Measurements from ENCODE around the gene HES1.
"Not testable (repeated sequence)": the region's sequence is repeated elsewhere in the genome, so short reads cannot be mapped to it uniquely, and the experiment has no call there.

HES1 gene, protein sequence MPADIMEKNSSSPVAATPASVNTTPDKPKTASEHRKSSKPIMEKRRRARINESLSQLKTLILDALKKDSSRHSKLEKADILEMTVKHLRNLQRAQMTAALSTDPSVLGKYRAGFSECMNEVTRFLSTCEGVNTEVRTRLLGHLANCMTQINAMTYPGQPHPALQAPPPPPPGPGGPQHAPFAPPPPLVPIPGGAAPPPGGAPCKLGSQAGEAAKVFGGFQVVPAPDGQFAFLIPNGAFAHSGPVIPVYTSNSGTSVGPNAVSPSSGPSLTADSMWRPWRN

DNA sequence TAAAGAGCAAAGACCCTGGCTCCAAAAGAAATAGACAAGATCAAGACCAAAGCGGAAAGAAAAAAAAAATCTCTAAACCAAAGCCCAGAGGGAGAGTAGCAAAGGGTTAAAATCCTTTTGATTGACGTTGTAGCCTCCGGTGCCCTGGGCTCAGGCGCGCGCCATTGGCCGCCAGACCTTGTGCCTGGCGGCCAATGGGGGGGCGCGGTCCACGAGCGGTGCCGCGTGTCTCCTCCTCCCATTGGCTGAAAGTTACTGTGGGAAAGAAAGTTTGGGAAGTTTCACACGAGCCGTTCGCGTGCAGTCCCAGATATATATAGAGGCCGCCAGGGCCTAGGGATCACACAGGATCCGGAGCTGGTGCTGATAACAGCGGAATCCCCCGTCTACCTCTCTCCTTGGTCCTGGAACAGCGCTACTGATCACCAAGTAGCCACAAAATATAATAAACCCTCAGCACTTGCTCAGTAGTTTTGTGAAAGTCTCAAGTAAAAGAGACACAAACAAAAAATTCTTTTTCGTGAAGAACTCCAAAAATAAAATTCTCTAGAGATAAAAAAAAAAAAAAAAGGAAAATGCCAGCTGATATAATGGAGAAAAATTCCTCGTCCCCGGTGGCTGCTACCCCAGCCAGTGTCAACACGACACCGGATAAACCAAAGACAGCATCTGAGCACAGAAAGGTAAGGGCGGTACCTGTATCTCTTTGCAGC is at the start of gene HES1:
TSS of gene HES1 (plus strand) at position 343 of the 713 bp plus-strand sequence. CDS start at position 576, 233 bp downstream.
- no peak for DNase-seq (ENCODE audit: low read depth in 3 of 3)

DNA sequence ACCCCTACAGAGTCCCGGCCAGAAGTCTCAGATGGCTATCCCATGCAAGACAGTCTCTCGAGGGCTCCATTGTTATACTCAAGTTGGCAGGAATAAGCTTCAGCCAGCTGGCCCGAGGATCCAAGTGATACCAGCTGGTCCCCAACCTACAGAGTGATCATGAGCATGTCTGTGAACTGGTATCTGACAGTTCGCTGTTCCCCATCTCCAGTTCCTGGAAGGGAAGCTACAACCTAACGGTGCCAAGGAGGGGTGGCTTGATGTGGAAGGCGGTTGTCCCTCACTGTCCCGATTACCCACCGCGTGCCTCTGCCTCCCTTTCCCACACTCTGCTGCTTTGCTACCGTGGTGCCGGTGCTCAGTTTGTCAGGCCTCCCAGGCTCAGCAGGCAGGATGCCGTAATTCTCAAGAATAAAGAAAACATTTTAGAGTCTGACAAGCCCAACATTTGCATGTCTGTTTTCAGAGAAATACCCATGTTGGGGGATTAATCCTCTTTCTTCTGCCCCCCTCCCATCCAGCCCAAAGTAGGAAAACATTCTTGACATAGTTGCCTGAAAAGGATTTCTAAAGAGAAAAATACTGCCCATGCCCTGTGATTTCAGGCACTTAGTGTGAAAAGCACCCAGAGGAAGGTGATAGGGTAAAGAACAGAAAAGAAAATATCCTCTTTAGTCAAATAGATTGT is 49.4 kb upstream of the HES1 start:
- DNase-seq (ENCODE audit: low read depth in 3 of 3): no peak

DNA sequence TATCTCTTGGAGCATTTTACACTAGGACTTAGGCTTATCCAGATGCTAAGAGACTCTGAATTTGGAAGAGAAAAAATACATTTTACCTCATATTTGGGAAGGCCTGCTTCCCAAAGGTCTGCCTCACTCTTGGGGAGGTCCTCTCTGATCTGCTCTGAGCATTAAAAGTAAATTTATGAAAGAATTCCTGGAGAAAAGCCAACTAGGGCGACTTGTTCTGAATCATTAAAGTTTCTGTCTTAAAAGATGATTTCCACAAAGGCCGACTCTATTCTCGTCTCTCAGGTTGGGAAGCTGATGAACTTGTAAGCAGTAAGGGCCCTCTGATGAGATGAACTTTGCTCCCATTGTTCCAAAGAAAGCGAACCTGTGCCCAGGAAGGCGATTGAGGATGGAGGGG is 48.7 kb upstream of the HES1 start:
- no peak for DNase-seq (ENCODE audit: low read depth in 3 of 3)

DNA sequence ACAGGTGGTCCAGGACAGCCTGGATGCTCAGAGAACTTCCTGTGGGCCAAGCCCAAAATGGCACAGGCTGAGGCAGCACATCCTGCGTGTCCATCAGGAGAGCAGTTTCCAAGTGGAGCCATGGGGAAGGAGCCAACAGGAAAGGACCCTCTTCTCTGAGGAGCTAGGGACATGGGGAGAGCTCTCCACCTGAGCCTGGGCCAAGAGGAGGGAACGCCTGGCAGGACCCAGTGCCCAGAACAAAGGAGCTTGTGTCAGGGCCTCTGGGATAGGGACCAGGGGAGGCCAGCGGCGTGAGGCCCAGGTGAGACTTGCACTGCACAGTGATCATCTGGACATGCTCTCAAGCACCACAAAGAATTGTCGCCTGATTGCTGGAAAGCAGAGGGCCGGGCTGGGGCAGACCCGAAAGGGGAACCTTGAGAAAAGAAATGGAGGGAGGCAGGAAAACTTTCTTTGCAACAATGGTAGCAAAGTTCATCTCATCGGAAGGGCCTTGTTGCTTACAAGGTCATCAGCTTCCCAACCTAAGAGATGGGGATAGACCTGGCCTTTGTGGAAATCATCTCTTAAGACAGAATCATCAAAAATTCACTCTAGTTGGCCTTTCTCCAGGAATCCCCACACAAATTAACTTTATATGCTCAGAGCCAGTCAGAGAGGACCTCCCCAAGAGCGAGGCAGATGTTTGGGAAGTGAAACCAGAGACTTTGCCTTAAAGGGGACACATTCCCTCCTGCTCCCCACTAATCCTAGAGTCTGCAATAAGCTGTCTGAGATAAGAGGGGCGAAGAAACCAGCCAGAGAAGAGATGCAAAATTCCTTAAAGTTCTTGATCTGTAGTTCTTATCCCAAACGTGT is 47.7 kb upstream of the HES1 start:
- no peak for DNase-seq (ENCODE audit: low read depth in 3 of 3)

DNA sequence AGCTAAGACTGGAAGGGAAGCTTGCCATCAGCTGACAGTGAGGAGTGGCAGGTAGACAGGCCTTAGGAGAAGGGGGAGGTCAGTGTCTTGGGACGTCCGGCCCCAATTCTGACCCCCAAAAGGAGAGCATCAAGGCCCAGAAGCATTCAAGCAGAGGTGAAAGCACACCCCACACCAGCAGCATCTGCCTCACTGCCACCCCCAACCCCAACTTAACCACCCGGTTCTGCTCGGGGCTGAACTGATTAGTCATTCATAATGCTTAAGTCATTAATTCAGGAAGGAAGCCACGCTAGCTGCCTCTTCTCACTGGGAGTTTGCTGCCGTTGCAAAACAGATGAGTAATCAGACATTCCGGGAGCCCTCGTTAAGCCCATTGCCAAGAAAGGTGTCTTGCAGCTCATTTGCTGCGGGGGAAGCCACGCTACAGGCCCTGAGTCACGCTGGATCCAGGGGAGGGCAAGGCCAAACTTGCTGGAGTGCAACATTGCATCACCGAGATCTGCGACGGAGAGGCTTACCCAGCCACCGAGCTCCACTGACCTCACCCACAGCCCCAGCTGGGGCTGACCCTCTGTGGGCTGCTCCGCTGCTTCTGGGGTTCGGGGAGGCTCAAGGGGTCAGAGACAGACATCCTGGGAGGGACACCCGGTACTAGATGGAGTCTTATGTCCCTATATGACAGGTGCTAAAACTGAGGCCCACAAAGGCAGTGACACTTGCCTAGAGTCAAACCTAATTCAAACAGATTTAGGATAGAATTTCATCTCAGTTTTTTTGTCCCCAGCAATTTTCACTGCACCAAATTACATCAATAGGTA is 46.4 kb upstream of the HES1 start:
- no peak for DNase-seq (ENCODE audit: low read depth in 3 of 3)

DNA sequence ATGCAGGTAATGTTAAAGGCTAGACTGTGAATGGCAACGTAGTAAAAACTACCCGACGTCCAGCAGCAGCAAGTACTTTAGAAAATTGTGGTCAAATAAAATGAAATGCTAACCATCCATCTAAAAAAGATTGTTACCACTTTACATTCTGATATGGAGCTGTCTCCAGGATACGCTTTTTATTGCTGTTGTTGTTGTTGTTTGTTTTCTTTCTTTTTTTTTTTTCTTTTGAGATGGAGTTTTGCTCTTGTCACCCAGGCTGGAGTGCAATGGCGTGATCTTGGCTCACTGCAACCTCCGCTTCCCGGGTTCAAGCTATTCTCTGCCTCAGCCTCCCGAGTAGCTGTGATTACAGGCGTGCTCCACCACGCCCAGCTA is 45.8 kb upstream of the HES1 start:
- DNase-seq (ENCODE audit: low read depth in 3 of 3): not testable (repeated sequence)

DNA sequence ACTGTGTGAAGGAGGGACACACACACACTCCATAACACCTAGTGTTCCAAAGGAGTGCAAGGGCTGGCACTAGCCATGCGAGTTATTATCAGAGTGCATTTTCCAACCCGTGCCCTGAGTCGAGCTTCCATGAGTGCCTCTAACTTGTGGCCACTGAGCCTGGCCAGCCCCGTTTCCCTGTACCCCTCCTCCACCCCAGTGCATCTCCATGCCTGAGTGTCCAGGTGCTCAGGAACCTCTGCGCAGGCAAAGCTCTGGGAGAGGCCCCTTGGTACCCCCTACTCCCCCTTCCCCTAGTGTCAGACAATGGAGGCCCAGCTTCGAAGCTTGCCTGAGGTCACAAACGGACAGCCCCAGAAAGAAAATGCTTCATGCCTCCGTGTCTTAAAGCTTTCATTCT is 45.2 kb upstream of the HES1 start:
- DNase-seq (ENCODE audit: low read depth in 3 of 3): no peak

DNA sequence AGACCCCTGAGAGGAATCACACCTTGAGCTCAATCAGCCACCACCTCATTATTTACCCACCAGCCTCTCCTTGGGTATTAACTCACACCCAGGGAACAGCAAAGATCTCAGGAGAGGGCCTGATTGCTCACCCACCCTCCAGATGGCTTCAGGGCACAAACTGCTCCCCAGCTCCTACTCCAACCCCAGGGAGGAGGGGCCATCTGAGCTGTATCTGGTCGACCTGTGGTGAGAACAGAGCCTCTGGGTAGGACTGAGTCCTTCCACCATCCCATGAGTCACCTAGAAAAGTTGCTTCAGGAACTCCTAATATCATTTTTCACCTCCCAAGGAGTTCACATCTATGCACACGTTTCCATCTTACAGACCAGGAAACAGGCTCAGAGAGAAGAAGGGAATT is 44.8 kb upstream of the HES1 start:
- no peak for DNase-seq (ENCODE audit: low read depth in 3 of 3)

DNA sequence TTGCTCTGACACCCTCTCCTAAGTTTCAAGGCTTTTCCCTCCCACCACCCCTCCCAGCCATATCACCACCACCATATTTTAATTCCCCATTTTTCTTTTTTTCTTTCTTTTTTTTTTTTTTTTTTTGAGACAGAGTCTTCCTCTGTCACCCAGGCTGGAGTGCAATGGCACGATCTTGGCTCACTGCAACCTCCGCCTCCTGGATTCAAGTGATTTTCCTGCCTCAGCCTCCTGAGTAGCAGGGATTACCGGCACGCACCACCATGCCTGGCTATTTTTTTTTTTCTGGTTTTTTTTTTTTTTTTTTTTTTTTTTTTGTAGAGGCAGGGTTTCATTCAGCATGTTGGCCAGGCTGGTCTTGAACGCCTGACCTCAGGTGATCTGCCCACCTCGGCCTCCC is 44.1 kb upstream of the HES1 start:
- DNase-seq (ENCODE audit: low read depth in 3 of 3): not testable (repeated sequence)

DNA sequence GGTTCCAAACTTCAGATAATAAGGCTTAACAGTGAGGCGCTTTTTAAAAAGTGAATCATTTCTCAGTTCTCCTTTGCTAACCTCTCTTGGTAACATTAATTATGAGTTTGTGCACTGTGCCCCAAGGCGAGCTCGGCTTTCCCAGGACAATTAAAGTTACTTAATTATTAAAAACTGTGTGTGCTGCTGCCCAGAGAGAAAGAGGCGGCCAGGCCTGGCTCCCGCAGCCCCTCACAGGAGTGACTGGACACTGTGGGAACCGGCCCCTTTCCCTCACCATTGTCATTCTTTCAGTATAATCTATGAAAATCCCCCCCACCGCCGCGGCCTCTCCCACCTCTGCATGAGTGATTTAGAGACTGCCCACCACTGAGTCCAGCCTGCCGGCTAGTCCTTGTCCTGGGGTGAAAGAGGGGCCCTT is 43.1 kb upstream of the HES1 start:
- DNase-seq (ENCODE audit: low read depth in 3 of 3): no peak

DNA sequence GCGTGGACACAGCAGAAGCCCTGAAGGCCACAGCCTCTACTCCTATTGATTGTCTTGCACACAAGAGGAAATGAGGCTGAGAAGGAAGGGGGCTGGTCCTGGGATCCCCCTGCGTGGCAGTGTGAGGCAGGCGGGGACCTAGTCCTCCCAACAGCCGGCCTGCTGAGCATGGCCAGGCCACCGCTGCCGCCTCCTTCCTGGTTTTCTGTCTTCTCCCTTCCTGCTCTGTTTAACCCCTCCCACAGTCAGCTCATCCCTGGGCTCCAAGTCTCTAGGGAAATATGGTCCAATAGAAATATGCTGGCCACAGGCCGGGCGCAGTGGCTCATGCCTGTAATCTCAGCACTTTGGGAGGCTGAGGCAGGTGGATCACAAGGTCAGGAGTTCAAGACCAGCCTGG is 42.1 kb upstream of the HES1 start:
- no peak for DNase-seq (ENCODE audit: low read depth in 3 of 3)

DNA sequence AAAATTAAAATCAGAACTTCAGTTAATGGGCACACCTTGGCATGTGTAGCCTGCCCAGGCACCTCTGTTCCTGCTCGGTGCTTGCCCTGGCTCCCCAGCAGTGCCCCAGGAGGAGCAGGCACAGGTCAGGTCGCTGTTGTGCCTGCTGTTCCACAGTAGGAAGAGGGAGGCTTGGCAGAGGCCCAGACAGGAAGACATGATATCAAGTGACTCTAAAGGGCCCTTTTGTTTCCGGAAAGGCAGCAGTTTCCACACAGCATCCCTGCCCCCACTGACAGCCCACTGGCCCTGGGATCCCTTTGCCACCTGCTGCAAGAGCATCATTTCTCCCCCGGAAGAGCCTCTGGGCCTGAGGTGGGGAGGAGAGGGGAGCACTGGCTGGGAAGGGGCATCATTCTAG is 40.5 kb upstream of the HES1 start:
- no peak for DNase-seq (ENCODE audit: low read depth in 3 of 3)

DNA sequence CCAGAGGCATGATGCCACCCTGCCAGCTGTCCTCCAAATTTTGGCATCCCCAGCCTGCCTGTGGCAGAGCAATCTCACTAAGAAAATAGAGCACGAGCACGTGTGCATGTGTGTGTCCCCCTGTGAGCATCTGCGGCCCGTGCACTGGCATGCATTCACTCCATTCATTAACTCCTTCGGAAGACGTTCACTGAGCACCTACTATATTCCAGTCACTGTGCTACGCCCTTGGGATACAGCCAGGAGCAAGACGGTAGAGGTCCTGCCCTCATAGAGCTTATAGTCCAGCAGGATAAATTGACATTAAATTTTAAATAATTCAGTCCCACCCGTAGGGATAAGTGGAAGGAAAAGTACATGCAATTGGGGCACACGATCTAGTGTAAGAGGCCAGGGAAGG is 40.0 kb upstream of the HES1 start:
- no peak for DNase-seq (ENCODE audit: low read depth in 3 of 3)

DNA sequence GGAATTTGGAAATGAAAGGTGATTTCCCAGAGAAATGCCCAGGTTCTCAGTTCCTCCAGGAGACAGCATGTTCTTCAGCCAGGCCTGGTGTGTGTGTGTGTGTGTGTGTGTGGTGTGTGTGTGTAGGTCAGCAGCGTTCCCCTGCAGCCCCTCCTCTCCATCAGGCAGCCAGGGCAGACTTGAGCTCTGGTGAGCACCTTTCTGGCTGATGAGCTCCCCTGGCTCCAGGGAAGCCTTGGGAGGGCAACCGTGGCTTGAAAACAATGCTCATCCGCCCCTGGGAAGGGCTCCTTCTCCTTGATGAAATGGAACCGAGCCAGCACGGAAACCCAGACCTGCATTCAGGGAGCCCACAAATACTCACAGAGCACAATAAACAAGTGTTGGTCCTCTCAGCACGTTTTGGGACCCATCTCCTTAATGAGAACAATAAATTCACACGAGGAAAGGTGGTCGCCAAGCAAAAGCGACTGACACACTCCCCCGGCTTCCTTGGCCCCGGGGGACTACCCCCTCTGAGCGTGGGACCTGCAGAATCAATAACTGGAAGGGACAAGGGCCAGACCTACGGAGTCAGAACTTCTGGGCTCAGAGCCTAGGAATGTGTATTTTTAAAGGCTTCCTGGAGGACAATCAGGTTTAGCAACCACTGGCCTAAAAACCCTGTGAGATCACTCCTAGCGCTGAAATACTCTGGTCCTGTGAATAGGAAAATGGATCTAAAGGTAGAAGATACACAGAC is 38.6 kb upstream of the HES1 start:
- DNase-seq (ENCODE audit: low read depth in 3 of 3): no peak

DNA sequence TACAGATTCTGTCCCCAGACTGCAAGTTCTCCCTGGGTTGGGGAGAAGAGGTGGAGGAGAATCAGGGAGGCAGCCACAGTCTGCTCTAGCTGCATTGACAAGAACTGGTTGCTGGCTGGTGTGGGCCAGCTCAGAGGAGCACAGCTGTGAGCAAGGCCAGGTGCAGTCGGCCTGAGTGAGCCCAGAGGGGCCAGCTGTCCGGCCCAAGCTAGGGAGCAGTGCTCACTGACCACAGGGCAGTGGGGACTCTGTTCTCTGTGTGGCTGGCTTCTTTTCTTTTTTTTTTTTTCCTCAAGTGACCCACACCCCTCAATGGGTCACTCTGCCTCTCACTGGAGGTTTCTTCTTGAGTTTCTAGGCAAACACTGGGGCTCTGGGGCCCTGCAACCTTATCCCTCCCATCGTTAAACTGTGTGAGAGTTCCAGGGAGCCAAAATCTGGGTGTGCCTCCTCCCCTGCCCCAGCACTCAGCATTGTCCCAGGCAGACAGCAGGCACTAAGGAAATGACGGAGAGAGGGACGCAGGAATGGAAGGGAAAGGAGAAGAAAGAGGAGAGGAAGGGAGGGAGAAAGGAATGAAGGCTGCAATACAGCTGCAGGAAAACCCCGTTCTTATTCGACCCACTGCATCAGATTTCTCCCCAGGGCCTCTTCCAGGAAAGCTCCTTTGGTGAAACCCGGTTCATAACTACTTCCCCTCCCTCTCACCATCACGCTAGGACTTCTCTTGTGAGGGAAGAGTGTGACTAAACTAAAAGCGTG is 37.7 kb upstream of the HES1 start:
- DNase-seq (ENCODE audit: low read depth in 3 of 3): no peak

DNA sequence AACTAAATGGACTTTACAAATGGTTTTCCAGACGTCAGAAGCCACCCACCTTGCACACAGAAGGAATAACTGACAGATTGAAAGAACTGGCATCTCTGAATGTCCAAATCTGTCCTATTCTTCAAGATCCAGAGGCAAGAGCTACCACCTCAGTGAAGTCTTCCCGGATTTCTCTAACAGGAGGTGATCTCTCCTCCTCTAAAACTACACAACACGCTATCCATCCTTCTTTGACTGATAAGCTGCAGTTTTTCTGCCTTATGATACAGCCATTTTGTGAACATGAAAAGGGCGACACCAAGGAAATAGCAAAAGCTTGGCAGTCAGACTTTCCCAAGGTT is 37.1 kb upstream of the HES1 start:
- no peak for DNase-seq (ENCODE audit: low read depth in 3 of 3)

DNA sequence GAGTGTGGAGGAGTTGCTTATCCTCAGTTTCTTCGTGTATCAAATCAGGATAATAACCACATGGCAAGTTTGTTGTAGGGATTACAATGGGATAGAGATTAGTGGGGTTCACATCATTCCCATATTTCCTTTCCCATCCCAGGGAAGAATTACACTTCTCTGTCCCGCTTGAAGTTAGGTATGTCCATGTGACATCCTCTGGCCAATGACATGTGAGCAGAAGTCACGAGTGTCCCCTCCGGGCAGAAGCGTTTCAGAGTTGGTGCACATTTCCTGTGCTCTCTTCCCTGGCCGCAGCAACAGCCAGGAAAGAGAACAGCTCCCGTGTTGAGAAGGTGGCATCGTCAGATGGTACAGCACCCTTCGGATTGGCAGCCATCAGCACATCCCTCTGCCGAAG is 36.7 kb upstream of the HES1 start:
- DNase-seq (ENCODE audit: low read depth in 3 of 3): no peak

DNA sequence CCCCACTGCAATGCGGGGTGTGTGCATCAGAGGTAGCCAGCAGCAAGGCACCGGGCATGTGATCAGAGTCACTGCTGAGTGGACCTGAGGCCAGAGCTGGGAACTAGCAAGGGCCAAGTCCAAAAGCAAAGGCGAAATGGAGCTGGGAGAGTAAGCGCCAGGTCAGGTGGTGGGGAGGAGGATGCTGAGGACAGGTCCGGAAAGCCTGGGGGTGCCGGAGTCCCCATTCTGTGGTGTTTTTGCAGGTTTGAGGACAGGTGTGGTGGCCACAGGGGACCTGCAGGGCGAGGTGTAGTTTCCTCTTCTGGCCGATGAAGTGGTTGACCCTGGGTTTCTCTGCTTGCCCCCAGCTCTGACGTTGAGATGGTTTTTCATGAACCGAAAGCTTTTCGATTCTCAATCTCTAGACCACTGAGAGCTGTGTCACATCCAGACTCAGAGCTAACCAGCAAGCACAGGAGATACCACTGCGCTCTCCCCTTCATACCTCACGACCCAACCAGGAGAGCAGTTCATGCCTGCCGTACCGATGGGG is 35.0 kb upstream of the HES1 start:
- no peak for DNase-seq (ENCODE audit: low read depth in 3 of 3)

DNA sequence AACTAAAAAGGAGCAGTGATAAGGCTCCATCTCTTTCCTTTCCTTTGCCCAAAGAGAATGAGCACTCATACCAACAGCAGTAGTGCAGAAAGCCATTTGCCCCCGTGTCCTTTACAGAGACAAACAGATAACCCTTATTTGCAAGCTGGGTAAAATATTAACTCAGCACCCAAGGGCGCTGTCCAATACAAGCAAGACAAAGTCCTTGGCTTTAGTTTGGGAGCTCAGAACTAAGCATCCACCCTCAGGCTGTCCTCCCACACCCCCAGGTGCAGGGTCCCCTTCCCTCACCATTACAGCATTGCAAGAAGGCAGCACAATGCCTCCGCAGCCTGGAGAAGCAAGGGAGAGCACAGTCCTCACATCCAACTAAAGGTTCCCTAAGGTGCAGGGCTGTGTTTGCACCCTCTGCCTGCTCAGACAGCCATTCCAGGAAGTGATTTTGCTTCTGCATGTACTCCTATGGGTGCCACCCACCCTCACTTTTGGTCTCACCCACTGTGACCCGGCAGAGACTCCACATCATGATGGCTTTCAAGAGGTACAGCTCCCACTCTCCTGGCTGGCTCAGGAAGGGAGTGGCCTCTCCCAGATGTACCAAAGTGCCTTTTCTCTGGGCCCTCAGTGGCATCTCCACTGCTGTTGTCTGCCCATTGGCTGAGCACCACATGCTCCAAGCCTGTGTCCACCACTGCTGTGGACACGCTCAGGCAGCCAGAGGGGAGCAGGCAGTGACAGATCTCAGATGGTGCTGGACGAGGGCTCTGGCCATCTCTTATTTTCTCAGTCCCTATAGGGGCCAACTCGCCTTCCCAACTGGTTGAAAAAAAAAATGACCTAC is 34.1 kb upstream of the HES1 start:
- DNase-seq (ENCODE audit: low read depth in 3 of 3): no peak

Measured in stimulated activated CD4-positive, alpha-beta T cell treated with anti-CD3 and anti-CD28 coated beads, TNF-alpha, amount 100 ng/mL, for 4 hours (primary cell).